Measurements from ENCODE around the gene PKIG.

DNA sequence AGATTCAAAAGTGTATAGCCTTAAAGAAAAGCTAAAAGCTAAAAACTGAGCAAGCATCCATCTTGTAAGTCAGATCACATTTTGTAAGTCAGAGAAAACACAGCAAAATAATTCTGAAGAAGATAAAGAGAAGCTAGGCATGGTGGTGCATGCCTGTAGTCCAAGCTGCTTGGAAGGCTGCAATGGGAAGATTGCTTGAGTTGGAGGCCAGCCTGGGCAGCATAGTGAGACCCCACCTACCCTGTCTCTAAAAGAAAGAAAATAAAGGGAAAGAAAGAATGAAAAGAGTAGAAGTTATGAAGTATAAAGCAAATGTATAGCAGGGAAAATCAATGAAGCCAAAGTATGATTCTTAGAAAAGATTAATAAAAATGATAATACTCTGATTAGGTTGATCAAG, 20.5 kb upstream of the PKIG start:
- TF ChIP-seq, protein P1, sequence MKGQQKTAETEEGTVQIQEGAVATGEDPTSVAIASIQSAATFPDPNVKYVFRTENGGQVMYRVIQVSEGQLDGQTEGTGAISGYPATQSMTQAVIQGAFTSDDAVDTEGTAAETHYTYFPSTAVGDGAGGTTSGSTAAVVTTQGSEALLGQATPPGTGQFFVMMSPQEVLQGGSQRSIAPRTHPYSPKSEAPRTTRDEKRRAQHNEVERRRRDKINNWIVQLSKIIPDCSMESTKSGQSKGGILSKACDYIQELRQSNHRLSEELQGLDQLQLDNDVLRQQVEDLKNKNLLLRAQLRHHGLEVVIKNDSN (IDR thresholded peaks at IDR 0.05; ENCODE audit: borderline replicate concordance, low read depth) = no peak
- TF ChIP-seq SMC3 (IDR thresholded peaks at IDR 0.05; ENCODE audit: low read depth, low read length) = no peak
- TF ChIP-seq, protein P2, sequence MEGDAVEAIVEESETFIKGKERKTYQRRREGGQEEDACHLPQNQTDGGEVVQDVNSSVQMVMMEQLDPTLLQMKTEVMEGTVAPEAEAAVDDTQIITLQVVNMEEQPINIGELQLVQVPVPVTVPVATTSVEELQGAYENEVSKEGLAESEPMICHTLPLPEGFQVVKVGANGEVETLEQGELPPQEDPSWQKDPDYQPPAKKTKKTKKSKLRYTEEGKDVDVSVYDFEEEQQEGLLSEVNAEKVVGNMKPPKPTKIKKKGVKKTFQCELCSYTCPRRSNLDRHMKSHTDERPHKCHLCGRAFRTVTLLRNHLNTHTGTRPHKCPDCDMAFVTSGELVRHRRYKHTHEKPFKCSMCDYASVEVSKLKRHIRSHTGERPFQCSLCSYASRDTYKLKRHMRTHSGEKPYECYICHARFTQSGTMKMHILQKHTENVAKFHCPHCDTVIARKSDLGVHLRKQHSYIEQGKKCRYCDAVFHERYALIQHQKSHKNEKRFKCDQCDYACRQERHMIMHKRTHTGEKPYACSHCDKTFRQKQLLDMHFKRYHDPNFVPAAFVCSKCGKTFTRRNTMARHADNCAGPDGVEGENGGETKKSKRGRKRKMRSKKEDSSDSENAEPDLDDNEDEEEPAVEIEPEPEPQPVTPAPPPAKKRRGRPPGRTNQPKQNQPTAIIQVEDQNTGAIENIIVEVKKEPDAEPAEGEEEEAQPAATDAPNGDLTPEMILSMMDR (IDR thresholded peaks at IDR 0.05) = no peak
- TF ChIP-seq, protein P3, sequence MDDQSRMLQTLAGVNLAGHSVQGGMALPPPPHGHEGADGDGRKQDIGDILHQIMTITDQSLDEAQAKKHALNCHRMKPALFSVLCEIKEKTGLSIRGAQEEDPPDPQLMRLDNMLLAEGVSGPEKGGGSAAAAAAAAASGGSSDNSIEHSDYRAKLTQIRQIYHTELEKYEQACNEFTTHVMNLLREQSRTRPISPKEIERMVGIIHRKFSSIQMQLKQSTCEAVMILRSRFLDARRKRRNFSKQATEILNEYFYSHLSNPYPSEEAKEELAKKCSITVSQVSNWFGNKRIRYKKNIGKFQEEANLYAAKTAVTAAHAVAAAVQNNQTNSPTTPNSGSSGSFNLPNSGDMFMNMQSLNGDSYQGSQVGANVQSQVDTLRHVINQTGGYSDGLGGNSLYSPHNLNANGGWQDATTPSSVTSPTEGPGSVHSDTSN (IDR thresholded peaks at IDR 0.05) = no peak
- no peak for TF ChIP-seq TAF1 (IDR thresholded peaks at IDR 0.05; ENCODE audit: borderline replicate concordance, low read depth, low read length)
- TF ChIP-seq, protein P4, sequence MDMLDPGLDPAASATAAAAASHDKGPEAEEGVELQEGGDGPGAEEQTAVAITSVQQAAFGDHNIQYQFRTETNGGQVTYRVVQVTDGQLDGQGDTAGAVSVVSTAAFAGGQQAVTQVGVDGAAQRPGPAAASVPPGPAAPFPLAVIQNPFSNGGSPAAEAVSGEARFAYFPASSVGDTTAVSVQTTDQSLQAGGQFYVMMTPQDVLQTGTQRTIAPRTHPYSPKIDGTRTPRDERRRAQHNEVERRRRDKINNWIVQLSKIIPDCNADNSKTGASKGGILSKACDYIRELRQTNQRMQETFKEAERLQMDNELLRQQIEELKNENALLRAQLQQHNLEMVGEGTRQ (IDR thresholded peaks at IDR 0.05; ENCODE audit: borderline replicate concordance, low read depth, low read length) = no peak
- TF ChIP-seq POLR2AphosphoS5 (IDR thresholded peaks at IDR 0.05; ENCODE audit: low read depth, low read length) = no peak
- TF ChIP-seq, protein P5, sequence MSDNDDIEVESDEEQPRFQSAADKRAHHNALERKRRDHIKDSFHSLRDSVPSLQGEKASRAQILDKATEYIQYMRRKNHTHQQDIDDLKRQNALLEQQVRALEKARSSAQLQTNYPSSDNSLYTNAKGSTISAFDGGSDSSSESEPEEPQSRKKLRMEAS (IDR thresholded peaks at IDR 0.05; ENCODE audit: low read depth) = no peak
- TF ChIP-seq, protein P6, sequence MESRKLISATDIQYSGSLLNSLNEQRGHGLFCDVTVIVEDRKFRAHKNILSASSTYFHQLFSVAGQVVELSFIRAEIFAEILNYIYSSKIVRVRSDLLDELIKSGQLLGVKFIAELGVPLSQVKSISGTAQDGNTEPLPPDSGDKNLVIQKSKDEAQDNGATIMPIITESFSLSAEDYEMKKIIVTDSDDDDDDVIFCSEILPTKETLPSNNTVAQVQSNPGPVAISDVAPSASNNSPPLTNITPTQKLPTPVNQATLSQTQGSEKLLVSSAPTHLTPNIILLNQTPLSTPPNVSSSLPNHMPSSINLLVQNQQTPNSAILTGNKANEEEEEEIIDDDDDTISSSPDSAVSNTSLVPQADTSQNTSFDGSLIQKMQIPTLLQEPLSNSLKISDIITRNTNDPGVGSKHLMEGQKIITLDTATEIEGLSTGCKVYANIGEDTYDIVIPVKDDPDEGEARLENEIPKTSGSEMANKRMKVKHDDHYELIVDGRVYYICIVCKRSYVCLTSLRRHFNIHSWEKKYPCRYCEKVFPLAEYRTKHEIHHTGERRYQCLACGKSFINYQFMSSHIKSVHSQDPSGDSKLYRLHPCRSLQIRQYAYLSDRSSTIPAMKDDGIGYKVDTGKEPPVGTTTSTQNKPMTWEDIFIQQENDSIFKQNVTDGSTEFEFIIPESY (IDR thresholded peaks at IDR 0.05; ENCODE audit: borderline replicate concordance, low read depth) = no peak
- no peak for TF ChIP-seq MXI1 (IDR thresholded peaks at IDR 0.05; ENCODE audit: low read depth, low read length)
